Activated gamma-delta T cell (primary cell): Measurements from ENCODE around the gene HPDL.
"Not testable (repeated sequence)": the region's sequence is repeated elsewhere in the genome, so short reads cannot be mapped to it uniquely, and the experiment has no call there.

Experiments
- DNase-seq: peaks from one replicate; lab custom pipeline; 2025; lab: John Stamatoyannopoulos, UW

HPDL gene

GRCh38 chr1:45351508-45351907 lies 24.8 kb downstream of the HPDL start:
- DNase-seq: no peak

GRCh38 chr1:45353685-45354084 lies 27.0 kb downstream of the HPDL start:
- no peak for DNase-seq

GRCh38 chr1:45354838-45355237 lies 28.1 kb downstream of the HPDL start:
- DNase-seq: no peak

GRCh38 chr1:45355683-45356082 lies 29.0 kb downstream of the HPDL start:
- DNase-seq: no peak

GRCh38 chr1:45356186-45356585 lies 29.5 kb downstream of the HPDL start:
- DNase-seq: no peak

- DNase-seq: no peak
Observed at GRCh38 chr1:45359882-45360513, 33.3 kb downstream of the HPDL start.

GRCh38 chr1:45360981-45361380 lies 34.3 kb downstream of the HPDL start:
- not testable (repeated sequence) for DNase-seq

GRCh38 chr1:45364294-45364693 lies 37.6 kb downstream of the HPDL start:
- DNase-seq: no peak

- DNase-seq: no peak
Observed at GRCh38 chr1:45365051-45365450, 38.4 kb downstream of the HPDL start.

GRCh38 chr1:45370575-45370974 lies 43.9 kb downstream of the HPDL start:
- no peak for DNase-seq

GRCh38 chr1:45373573-45373972 lies 46.9 kb downstream of the HPDL start:
- no peak for DNase-seq

GRCh38 chr1:45375104-45376090 lies 48.7 kb downstream of the HPDL start:
- no peak for DNase-seq

- DNase-seq: no peak
Observed at GRCh38 chr1:45378184-45378583, 51.5 kb downstream of the HPDL start.
